H9 (cell line): Measurements from ENCODE around the gene SENP7. TPM values are rescaled to one million over a fixed set of nuclear protein-coding genes. Genes with fewer than 3 reads are reported as not detected.

Experiments
- DNase-seq: peaks from one replicate; pipeline ENCODE4 v3.0.0-alpha.2; 2017
- H2AFZ ChIP-seq: one replicate; pipeline ENCODE4 v1.6.1; 2013; ENCODE audit warnings: mild to moderate bottlenecking, low read length, control low read depth, moderate library complexity
- H2AK5ac ChIP-seq: 2 replicates; pipeline ENCODE4 v1.6.1; 2013; ENCODE audit warnings: low read length, control low read depth, mixed read lengths; ENCODE audit not compliant: insufficient read length
- H2BK120ac ChIP-seq: one replicate; pipeline ENCODE4 v1.6.1; 2013; ENCODE audit warnings: low read depth, mild to moderate bottlenecking, low read length, control low read depth, inconsistent platforms; ENCODE audit not compliant: poor library complexity, severe bottlenecking
- H2BK12ac ChIP-seq: 2 replicates; pipeline ENCODE4 v1.6.1; 2013; ENCODE audit warnings: low read length, control low read depth, mixed read lengths, low read depth; ENCODE audit not compliant: insufficient read length
- H2BK15ac ChIP-seq: 2 replicates; pipeline ENCODE4 v1.6.1; 2013; ENCODE audit warnings: low read depth, low read length, control low read depth
- H2BK20ac ChIP-seq: one replicate; pipeline ENCODE4 v1.6.1; 2013; ENCODE audit warnings: low read depth, mild to moderate bottlenecking, low read length, control low read depth, inconsistent platforms; ENCODE audit not compliant: poor library complexity, severe bottlenecking
- H2BK5ac ChIP-seq: 2 replicates; pipeline ENCODE4 v1.6.1; 2013; ENCODE audit warnings: low read length, control low read depth, mixed read lengths; ENCODE audit not compliant: insufficient read length
- H3K14ac ChIP-seq: 2 replicates; pipeline ENCODE4 v1.6.1; 2013; ENCODE audit warnings: low read length, control low read depth; ENCODE audit not compliant: insufficient read depth
- H3K18ac ChIP-seq: 2 replicates; pipeline ENCODE4 v1.6.1; 2013; ENCODE audit warnings: low read depth, mild to moderate bottlenecking, mixed read lengths, low read length, control low read depth; ENCODE audit not compliant: insufficient read length
- H3K23ac ChIP-seq: 2 replicates; pipeline ENCODE4 v1.6.1; 2013; ENCODE audit warnings: low read length, control low read depth, mixed read lengths, low read depth; ENCODE audit not compliant: insufficient read length
- H3K23me2 ChIP-seq: 2 replicates; pipeline ENCODE4 v1.6.1; 2013; ENCODE audit warnings: low read depth, mild to moderate bottlenecking, mixed read lengths, low read length, control low read depth; ENCODE audit not compliant: insufficient read length, poor library complexity, severe bottlenecking
- H3K27ac ChIP-seq: 2 replicates; pipeline ENCODE4 v1.5.1; 2013; ENCODE audit warnings: low read length, control low read depth, mixed read lengths, low read depth; ENCODE audit not compliant: insufficient read length
- H3K27me3 ChIP-seq: 2 replicates; pipeline ENCODE4 v1.6.1; 2013; ENCODE audit warnings: low read length, control low read depth, inconsistent platforms; ENCODE audit not compliant: insufficient read depth
- H3K4ac ChIP-seq: 2 replicates; pipeline ENCODE4 v1.6.1; 2013; ENCODE audit warnings: low read depth, mild to moderate bottlenecking, control low read depth, inconsistent platforms, low read length, moderate library complexity
- H3K4me1 ChIP-seq: 2 replicates; pipeline ENCODE4 v1.6.1; 2013; ENCODE audit warnings: low read length, control low read depth, inconsistent platforms; ENCODE audit not compliant: insufficient read depth
- H3K4me2 ChIP-seq: 2 replicates; pipeline ENCODE4 v1.6.1; 2013; ENCODE audit warnings: low read length, control low read depth, mixed read lengths; ENCODE audit not compliant: insufficient read length, insufficient read depth
- H3K56ac ChIP-seq: 2 replicates; pipeline ENCODE4 v1.6.1; 2013; ENCODE audit warnings: low read depth, mild to moderate bottlenecking, mixed read lengths, low read length, control low read depth; ENCODE audit not compliant: insufficient read length
- H3K79me1 ChIP-seq: 2 replicates; pipeline ENCODE4 v1.6.1; 2013; ENCODE audit warnings: low read depth, mild to moderate bottlenecking, moderate library complexity, low read length, control low read depth, inconsistent platforms; ENCODE audit not compliant: insufficient read depth, poor library complexity, severe bottlenecking
- H3K79me2 ChIP-seq: 2 replicates; pipeline ENCODE4 v1.6.1; 2013; ENCODE audit warnings: low read length, control low read depth, inconsistent platforms; ENCODE audit not compliant: insufficient read depth
- H3K9ac ChIP-seq: 2 replicates; pipeline ENCODE4 v1.6.1; 2013; ENCODE audit warnings: low read length, control low read depth, mixed read lengths; ENCODE audit not compliant: insufficient read length; ENCODE audit errors: extremely low read depth
- H3K9me3 ChIP-seq: one replicate; pipeline ENCODE4 v1.6.1; 2013; ENCODE audit warnings: low read depth, low read length, inconsistent platforms; ENCODE audit not compliant: control insufficient read depth
- H3T11ph ChIP-seq: one replicate; pipeline ENCODE4 v1.6.1; 2013; ENCODE audit warnings: mild to moderate bottlenecking, low read length, control low read depth, inconsistent platforms
- H4K20me1 ChIP-seq: one replicate; pipeline ENCODE4 v1.6.1; 2013; ENCODE audit not compliant: control insufficient read depth, insufficient read length, insufficient read depth
- H4K5ac ChIP-seq: 2 replicates; pipeline ENCODE4 v1.6.1; 2013; ENCODE audit warnings: low read depth, mild to moderate bottlenecking, mixed read lengths, low read length, control low read depth; ENCODE audit not compliant: insufficient read length
- H4K8ac ChIP-seq: replicated peaks from 2 replicates; pipeline ENCODE4 v1.6.1; 2013; ENCODE audit warnings: low read length, control low read depth, mixed read lengths, low read depth; ENCODE audit not compliant: insufficient read length
- H4K91ac ChIP-seq: 2 replicates; pipeline ENCODE4 v1.6.1; 2013; ENCODE audit warnings: low read depth, mild to moderate bottlenecking, moderate library complexity, mixed read lengths, low read length, control low read depth; ENCODE audit not compliant: insufficient read length
- H3K27ac Mint-ChIP-seq, 3 experiments: 2 replicates in 2 of 3; 3 replicates in 1 of 3; pipeline ENCODE4 v1.8.0; 2020 to 2021; ENCODE audit warnings: mixed read lengths in 3 of 3, mild to moderate bottlenecking in 1 of 3, moderate library complexity in 1 of 3
- H3K27me3 Mint-ChIP-seq: 2 replicates; pipeline ENCODE4 v1.8.0; 2021; ENCODE audit warnings: low read depth, mild to moderate bottlenecking, moderate library complexity, mixed read lengths
- H3K36me3 Mint-ChIP-seq, 3 experiments: 2 replicates in 2 of 3; 3 replicates in 1 of 3; pipeline ENCODE4 v1.8.0; 2020 to 2021; ENCODE audit warnings: low read depth in 3 of 3, mixed read lengths in 3 of 3; ENCODE audit not compliant: insufficient read depth in 1 of 3
- H3K4me1 Mint-ChIP-seq, 2 experiments: 2 replicates each; pipeline ENCODE4 v1.8.0; 2020; ENCODE audit warnings: mixed read lengths in 2 of 2
- H3K4me3 Mint-ChIP-seq, 2 experiments: 2 replicates in 1 of 2; 3 replicates in 1 of 2; pipeline ENCODE4 v1.8.0; 2020 to 2021; ENCODE audit warnings: mild to moderate bottlenecking in 2 of 2, mixed read lengths in 2 of 2, moderate library complexity in 1 of 2
- H3K9me3 Mint-ChIP-seq, 2 experiments: 2 replicates in 1 of 2; 3 replicates in 1 of 2; pipeline ENCODE4 v1.8.0; 2020; ENCODE audit warnings: mild to moderate bottlenecking in 2 of 2, mixed read lengths in 2 of 2, moderate library complexity in 1 of 2
- WGBS: extraction: QIAGEN DNeasy Blood & Tissue Kit; methylation state at CpG from one replicate; pipeline ENCODE4 v1.1.7; 2013; ENCODE audit warnings: missing lambda C conversion rate, low lambda C conversion rate, mixed read lengths; ENCODE audit not compliant: insufficient read length; ENCODE audit errors: extremely low coverage; 5-methylcytosine and 5-hydroxymethylcytosine counted together
- total RNA-seq: library from RNA; stranded (reverse); gene quantifications from 2 replicates; pipeline ENCODE4 v1.2.1, GENCODE V29; 2021
- TF ChIP-seq, protein P1 (sequence below): fragments of 200-600 bp; sonication (generic); conservative IDR thresholded peaks from 3 replicates; pipeline ENCODE4 v1.8.0; 2021; ENCODE audit warnings: antibody characterized with exemption, mild to moderate bottlenecking

Gene SENP7
- total RNA-seq, 1 experiment from 2014 or later = 8.4 TPM

DNA sequence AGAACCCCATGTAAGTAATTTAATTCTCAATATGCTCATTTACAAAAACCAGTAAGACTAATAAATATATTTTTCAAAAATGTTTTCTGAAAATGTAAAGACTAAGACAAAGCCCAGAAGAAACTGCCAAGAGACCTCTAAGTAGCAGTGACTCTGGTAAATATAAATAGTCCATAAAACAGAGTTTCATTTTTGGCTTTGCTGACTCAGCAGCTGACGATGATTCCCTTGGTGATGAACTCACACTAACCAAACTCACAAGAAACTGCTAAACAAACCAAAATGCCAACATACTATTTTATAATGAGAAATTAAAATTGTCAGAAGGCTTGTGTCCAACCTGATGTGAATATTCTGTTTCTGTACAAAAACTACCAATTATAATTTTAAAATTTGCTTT, 161.2 kb downstream of the SENP7 start:
- no CpG with 5 or more reads among the region's 1 CpG for WGBS
- H3K9me3 Mint-ChIP-seq = peaks cover 0 to 5% of the 10 kb centered on the region in 2 experiments; a peak in 2 of 5 replicates

More for the DNA sequence above, 161.2 kb downstream of the SENP7 start:
- Mint-ChIP-seq H3K27ac (no peak overlapping the region), H3K36me3 (peaks cover 0 to 2% (median 0%) of the 10 kb centered on the region in 3 experiments; a peak in 4 of 7 replicates), H3K4me3 (no peak overlapping the region), H3K4me1 (no peaks in the 10 kb centered on the region), H3K27me3 (no peaks in the 10 kb centered on the region)
- no peak overlapping the region for H3K27ac ChIP-seq
- no peak overlapping the region for H2BK120ac ChIP-seq
- no peak overlapping the region for H3K56ac ChIP-seq
- DNase-seq = no peak
- H3K9me3 ChIP-seq = no peaks in the 10 kb centered on the region
- no peak overlapping the region for H3K4me2 ChIP-seq
- no peak overlapping the region for H3T11ph ChIP-seq
- no peaks in the 10 kb centered on the region for H3K79me2 ChIP-seq
- H2BK12ac ChIP-seq = no peak overlapping the region
- no peaks in the 10 kb centered on the region for H3K4me1 ChIP-seq
- H4K20me1 ChIP-seq = no peaks in the 10 kb centered on the region
- no peak overlapping the region for H4K91ac ChIP-seq
- no peak overlapping the region for H3K9ac ChIP-seq
- H3K23ac ChIP-seq = no peak overlapping the region
- no peak overlapping the region for H2BK5ac ChIP-seq
- H3K18ac ChIP-seq = no peak overlapping the region
- H2BK20ac ChIP-seq = no peak overlapping the region
- no peak overlapping the region for H3K14ac ChIP-seq
- no peak overlapping the region for H4K5ac ChIP-seq
- no peak overlapping the region for H4K8ac ChIP-seq
- H3K27me3 ChIP-seq = no peaks in the 10 kb centered on the region
- TF ChIP-seq, protein P1, sequence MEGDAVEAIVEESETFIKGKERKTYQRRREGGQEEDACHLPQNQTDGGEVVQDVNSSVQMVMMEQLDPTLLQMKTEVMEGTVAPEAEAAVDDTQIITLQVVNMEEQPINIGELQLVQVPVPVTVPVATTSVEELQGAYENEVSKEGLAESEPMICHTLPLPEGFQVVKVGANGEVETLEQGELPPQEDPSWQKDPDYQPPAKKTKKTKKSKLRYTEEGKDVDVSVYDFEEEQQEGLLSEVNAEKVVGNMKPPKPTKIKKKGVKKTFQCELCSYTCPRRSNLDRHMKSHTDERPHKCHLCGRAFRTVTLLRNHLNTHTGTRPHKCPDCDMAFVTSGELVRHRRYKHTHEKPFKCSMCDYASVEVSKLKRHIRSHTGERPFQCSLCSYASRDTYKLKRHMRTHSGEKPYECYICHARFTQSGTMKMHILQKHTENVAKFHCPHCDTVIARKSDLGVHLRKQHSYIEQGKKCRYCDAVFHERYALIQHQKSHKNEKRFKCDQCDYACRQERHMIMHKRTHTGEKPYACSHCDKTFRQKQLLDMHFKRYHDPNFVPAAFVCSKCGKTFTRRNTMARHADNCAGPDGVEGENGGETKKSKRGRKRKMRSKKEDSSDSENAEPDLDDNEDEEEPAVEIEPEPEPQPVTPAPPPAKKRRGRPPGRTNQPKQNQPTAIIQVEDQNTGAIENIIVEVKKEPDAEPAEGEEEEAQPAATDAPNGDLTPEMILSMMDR = no peak
- no peak overlapping the region for H2AK5ac ChIP-seq
- no peak overlapping the region for H2AFZ ChIP-seq
- no peak overlapping the region for H2BK15ac ChIP-seq
- H3K23me2 ChIP-seq = no peaks in the 10 kb centered on the region
- H3K4ac ChIP-seq = no peak overlapping the region
- H3K79me1 ChIP-seq = no peaks in the 10 kb centered on the region
